Coronary artery (tissue), 2 donors: ENCODE results near the gene DMAP1.
A peak's percentile ranks its signal among the peaks of the same experiment; 100 is the strongest.

Experiments
- DNase-seq: peaks from one replicate; pipeline ENCODE4 v3.0.0-alpha.2; 2017; ENCODE audit warnings: low spot score
- H3K27ac ChIP-seq, 2 donors: fragments of 200-600 bp; sonication (generic); one replicate each; pipeline ENCODE4 v1.5.1; 2016 to 2019
- H3K4me3 ChIP-seq: fragments of 200-600 bp; sonication (generic); 2 replicates; pipeline ENCODE4 v1.5.1; 2016; ENCODE audit warnings: mild to moderate bottlenecking, moderate library complexity
- TF ChIP-seq, protein P1 (sequence below): fragments of 200-600 bp; sonication (generic); IDR thresholded peaks from one replicate; pipeline ENCODE4 v1.5.1; 2019; ENCODE audit warnings: antibody characterized with exemption

Gene DMAP1

DNA sequence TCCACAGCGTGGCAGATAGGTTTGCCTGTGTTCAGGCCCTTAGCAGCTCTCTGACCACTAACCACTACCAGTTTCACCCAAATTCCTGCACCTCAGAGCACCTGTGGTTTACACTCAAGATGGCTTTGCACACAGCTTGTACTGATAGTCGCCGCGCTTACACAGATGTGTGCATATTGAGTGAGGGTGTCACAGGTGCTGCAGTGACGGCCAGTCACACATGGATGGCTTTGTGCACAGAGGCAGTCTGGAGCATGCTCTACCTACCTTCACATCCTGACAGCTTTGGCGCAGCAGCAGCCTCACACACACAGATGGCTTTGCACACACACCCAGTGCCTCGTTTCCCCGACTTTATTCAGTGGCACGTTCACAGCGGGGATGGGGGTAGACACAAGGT is 7.5 kb downstream of the DMAP1 start:
- TF ChIP-seq, protein P1, sequence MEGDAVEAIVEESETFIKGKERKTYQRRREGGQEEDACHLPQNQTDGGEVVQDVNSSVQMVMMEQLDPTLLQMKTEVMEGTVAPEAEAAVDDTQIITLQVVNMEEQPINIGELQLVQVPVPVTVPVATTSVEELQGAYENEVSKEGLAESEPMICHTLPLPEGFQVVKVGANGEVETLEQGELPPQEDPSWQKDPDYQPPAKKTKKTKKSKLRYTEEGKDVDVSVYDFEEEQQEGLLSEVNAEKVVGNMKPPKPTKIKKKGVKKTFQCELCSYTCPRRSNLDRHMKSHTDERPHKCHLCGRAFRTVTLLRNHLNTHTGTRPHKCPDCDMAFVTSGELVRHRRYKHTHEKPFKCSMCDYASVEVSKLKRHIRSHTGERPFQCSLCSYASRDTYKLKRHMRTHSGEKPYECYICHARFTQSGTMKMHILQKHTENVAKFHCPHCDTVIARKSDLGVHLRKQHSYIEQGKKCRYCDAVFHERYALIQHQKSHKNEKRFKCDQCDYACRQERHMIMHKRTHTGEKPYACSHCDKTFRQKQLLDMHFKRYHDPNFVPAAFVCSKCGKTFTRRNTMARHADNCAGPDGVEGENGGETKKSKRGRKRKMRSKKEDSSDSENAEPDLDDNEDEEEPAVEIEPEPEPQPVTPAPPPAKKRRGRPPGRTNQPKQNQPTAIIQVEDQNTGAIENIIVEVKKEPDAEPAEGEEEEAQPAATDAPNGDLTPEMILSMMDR: no peak
- DNase-seq: no peak
- no peak overlapping the region for H3K4me3 ChIP-seq
- no peak overlapping the region for H3K27ac ChIP-seq

DNA sequence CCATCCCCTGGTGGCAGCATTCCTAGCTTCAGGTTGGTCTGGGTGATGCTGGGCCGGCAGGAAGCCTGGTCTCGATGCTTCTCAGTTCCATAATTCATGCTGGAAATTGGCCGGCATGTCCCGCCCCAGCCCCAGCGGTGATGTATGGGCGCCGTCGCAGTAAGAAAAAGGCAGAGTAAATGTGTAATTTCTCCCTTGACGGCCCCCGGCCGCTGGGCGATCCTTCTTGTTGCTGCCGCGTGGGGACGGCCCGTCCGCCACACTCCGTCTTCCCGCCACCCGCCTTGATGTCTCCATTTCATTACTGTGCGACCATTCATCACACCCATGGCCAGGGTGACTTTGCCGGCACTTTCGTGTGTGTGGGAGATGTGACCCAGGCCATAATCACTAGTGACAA is 8.5 kb downstream of the DMAP1 start:
- H3K27ac ChIP-seq: no peak overlapping the region
- DNase-seq: no peak
- H3K4me3 ChIP-seq: no peak overlapping the region
- TF ChIP-seq, protein P1: no peak

DNA sequence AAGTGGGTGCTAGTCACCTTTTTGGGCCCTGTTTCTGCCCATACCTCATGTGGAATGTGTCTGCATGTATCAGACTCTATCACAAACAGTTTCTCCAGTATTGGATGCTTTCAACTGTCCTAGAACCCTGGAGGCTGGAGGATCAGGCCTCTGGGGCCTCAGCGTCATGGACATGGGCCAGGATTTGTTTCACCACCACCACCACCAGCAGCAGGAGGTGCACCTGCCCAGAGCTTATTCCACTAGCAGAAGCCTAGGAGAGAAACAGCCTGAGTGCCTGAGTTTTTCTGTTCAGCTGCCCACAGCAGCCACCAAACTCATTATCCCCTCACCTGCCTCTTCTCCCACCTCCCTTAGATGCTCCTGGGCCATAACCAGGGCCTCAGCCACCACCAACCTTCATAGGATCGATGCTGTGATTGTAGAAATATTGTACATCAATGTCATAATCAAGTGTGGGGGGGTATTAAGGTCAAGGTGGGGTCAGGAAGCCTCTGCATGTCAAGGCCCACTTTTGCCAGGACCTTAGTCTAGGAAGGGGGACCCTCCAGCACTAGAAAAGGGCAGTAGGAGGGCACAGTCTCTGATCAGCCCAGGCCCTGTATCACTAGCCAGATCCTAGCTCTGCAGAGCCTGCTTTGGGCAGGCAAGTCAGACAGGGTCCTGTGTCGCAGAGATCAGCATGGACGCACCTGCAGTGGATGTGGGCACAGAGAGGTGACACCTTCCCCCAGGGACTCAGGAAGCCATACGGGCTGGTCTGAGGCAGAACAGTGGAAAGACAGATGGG is 9.3 kb downstream of the DMAP1 start:
- no peak for DNase-seq
- TF ChIP-seq, protein P1: no peak
- H3K27ac ChIP-seq: no peak overlapping the region
- no peak overlapping the region for H3K4me3 ChIP-seq

DNA sequence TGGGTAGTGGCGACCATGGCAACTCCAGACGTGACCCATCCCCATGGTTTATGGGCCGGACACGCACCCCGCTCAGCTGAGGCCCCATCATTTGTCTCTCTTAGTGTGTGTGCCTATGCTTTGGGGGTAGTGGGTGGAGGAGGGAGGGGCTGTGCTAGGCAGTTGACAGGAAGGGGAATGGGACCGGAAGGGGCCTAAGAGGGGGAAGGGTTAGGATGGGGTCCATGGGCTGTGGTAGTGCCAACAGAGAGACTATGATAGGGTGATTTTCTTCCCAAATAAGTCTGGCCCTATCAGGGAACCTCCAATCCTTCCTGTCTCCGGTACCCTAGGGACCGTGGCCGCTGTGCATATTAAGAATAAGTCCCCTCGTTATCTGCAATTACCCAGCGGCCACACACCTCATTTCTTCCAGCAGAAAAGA is 9.9 kb downstream of the DMAP1 start:
- Histone ChIP-seq H3K27ac (no peak overlapping the region), H3K4me3 (no peak overlapping the region)
- TF ChIP-seq, protein P1: no peak
- no peak for DNase-seq

DNA sequence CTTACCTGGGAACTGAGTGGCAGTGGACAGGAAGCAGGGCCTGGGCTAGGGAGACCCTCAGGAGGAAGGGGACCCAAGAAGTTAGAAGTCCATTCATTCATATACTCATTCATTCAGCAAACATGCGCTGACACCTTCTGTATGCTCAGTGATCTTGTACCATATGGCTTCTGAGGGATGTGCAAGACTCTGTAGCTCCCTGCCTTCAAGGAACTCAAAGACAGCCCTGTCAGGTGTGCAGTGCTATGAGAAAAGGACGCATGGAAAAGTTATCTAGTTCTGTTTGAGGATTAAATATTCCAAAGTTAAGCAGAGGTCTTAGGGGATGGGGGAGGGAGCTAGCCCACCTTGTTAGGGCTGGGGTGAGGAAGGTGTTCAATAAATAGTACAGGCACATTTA is 12.5 kb downstream of the DMAP1 start:
- no peak overlapping the region for H3K4me3 ChIP-seq
- DNase-seq: no peak
- TF ChIP-seq, protein P1: no peak
- H3K27ac ChIP-seq: no peak overlapping the region

DNA sequence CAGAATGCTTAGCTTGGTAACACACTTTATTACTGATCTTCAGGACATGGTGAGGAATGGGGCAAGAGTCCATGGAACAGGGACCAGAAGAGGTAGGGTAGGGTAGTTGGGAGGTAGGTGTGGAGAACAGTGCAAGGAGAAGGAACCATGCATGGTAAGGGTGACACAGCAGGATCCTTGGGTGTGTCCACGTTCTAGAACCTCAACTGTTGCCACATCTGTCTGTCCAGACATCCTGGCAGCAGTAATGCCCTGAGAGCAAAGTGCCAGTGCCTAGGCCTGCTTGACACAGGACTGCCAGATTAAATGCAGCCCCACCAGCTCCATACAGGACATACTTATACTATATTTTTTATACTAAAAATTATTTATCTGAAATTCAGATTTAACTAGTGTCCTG is 13.9 kb downstream of the DMAP1 start:
- DNase-seq: peak; percentile 64
- Histone ChIP-seq H3K27ac (no peak overlapping the region), H3K4me3 (no peak overlapping the region)
- TF ChIP-seq, protein P1: no peak

DNA sequence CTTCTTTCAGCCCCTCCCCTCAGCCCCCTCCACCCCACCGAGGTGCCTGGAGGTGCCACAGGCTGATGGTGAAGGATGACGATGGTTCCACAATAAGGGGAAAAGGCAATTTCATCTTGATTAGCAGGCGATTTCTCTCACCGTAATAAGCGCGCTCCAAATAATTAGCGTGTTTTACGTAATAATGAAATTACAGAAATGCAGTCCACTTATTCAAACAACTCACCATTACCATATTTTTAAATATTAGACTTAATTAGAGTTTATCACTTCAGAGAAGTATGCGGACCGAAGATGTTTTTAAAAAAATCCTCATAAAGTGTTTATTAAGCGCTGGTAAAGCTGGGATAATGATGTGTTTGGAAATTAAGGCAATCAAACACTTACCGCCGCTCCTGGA is 14.9 kb downstream of the DMAP1 start:
- no peak for DNase-seq
- no peak overlapping the region for H3K4me3 ChIP-seq
- TF ChIP-seq, protein P1: no peak
- H3K27ac ChIP-seq: no peak overlapping the region
